Esophagus muscularis mucosa (tissue), 4 donors: ENCODE results near the gene TMEM238. TPM values are rescaled to one million over a fixed set of nuclear protein-coding genes. Genes with fewer than 3 reads are reported as not detected.
"Not testable (repeated sequence)": the region's sequence is repeated elsewhere in the genome, so short reads cannot be mapped to it uniquely, and the experiment has no call there.

Experiments used
- DNase-seq: peaks from one replicate; pipeline ENCODE4 v3.0.0-alpha.2; 2017; ENCODE audit errors: extremely low spot score
- H3K27ac ChIP-seq, 4 donors: fragments of 200-600 bp; sonication (generic); replicated peaks in 1 of 4; 1 replicate in 3 of 4; 2 replicates in 1 of 4; pipeline ENCODE4 v1.5.1; 2016 to 2019; ENCODE audit warnings: mild to moderate bottlenecking in 1 of 4
- H3K27me3 ChIP-seq, 4 donors: fragments of 200-600 bp; sonication (generic); one replicate each; pipeline versions ENCODE4 v1.5.1 to v1.6.0; 2016 to 2019
- H3K36me3 ChIP-seq, 4 donors: fragments of 200-600 bp; sonication (generic); one replicate each; pipeline ENCODE4 v1.5.1; 2016 to 2019
- H3K4me1 ChIP-seq, 4 donors: fragments of 200-600 bp; sonication (generic); one replicate each; pipeline ENCODE4 v1.5.1; 2016 to 2019
- H3K4me3 ChIP-seq, 4 donors: fragments of 200-600 bp; sonication (generic); 1 replicate in 2 of 4; 2 replicates in 2 of 4; pipeline ENCODE4 v1.5.1; 2016 to 2019; ENCODE audit warnings: mild to moderate bottlenecking in 4 of 4, moderate library complexity in 1 of 4
- H3K9me3 ChIP-seq, 4 donors: fragments of 200-600 bp; sonication (generic); 1 replicate in 3 of 4; 2 replicates in 1 of 4; pipeline ENCODE4 v1.5.1; 2016 to 2019
- CTCF ChIP-seq, 3 experiments: fragments of 200-600 bp in 2 of 3; fragments of 450-650 bp in 1 of 3; sonication (generic) in 2 of 3; IDR thresholded peaks; one replicate each; pipeline ENCODE4 v1.5.1; 2017 to 2019; ENCODE audit warnings: antibody characterized with exemption in 3 of 3, mild to moderate bottlenecking in 2 of 3, moderate library complexity in 1 of 3
- EP300 ChIP-seq: sonication (generic); formaldehyde crosslinking; IDR thresholded peaks from one replicate; pipeline ENCODE4 v1.6.1; 2017; ENCODE audit warnings: antibody characterized with exemption
- POLR2A ChIP-seq: fragments of 450-650 bp; IDR thresholded peaks from one replicate; pipeline ENCODE4 v1.6.1; 2017; ENCODE audit warnings: antibody characterized with exemption, moderate library complexity, mild to moderate bottlenecking, low read depth
- POLR2AphosphoS5 ChIP-seq, 2 donors: sonication (generic); formaldehyde crosslinking; IDR thresholded peaks; one replicate each; pipeline ENCODE4 v1.6.1; 2017; ENCODE audit warnings: antibody characterized with exemption in 2 of 2
- WGBS: methylation state at CpG from one replicate; pipeline ENCODE4 v1.1.5; 2018; 5-methylcytosine and 5-hydroxymethylcytosine counted together
- intact Hi-C: fragments of 100-400 bp; cut with DNase I; formaldehyde crosslinking; loops from one replicate; pipeline ENCODE4 v1.15.1; 2023
- total RNA-seq, 4 donors: library from RNA; depleted of rRNA; stranded (reverse); fragments of >200 nt; gene quantifications; one replicate each; pipeline versions ENCODE4 v1.1.0 to v1.2.1, GENCODE V29; 2016

The TMEM238 gene
- total RNA-seq, 4 donors from 2014 or later, result 0.83 to 7.5 (median 1.00) TPM

GRCh38 chr19:55426042-55426441 lies 42.0 kb upstream of the TMEM238 start:
- H3K9me3 ChIP-seq, result no peaks in the 10 kb centered on the region
- no peak overlapping the region for H3K4me3 ChIP-seq
- no peak for TF ChIP-seq EP300
- 80% methylated on average over 2 of the region's 2 CpGs for WGBS
- no peak for DNase-seq
- H3K4me1 ChIP-seq, result no peaks in the 10 kb centered on the region
- intact Hi-C loops, result no loop called here
- H3K27me3 ChIP-seq, result peaks cover 0 to 84% (median 10%) of the 10 kb centered on the region in 4 donors
- no peak overlapping the region for H3K27ac ChIP-seq
- H3K36me3 ChIP-seq, result no peaks in the 10 kb centered on the region

DNA sequence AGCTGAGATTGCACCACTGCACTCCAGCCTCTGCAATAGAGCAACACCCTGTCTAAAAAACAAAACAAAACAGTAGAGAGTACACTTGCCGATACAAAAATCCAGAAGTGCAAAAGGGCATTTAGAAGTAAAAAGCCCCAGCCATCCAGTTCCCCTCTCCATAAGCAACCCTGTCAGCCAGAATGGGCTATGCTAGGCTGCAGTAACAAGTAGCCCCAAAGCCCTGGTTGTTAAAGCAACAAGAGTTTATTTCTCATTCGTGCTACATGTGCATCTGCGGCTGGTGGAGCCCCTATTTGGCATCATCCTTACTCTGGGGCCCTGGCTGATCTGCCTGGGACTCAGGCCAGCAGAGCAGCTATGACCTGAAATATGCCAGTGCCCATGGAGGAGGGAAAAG lies 40.4 kb upstream of the TMEM238 start:
- H3K27me3 ChIP-seq, result peaks cover 0 to 82% (median 8%) of the 10 kb centered on the region in 4 donors
- intact Hi-C loops, result no loop called here
- no peak for TF ChIP-seq POLR2AphosphoS5 (IDR thresholded peaks at IDR 0.05)
- no peak for TF ChIP-seq EP300
- WGBS, result 70% methylated on average over 3 of the region's 3 CpGs
- DNase-seq, result no peak
- H3K4me1 ChIP-seq, result no peaks in the 10 kb centered on the region
- H3K9me3 ChIP-seq, result no peaks in the 10 kb centered on the region
- no peak overlapping the region for H3K4me3 ChIP-seq
- no peaks in the 10 kb centered on the region for H3K36me3 ChIP-seq
- H3K27ac ChIP-seq, result no peak overlapping the region

DNA sequence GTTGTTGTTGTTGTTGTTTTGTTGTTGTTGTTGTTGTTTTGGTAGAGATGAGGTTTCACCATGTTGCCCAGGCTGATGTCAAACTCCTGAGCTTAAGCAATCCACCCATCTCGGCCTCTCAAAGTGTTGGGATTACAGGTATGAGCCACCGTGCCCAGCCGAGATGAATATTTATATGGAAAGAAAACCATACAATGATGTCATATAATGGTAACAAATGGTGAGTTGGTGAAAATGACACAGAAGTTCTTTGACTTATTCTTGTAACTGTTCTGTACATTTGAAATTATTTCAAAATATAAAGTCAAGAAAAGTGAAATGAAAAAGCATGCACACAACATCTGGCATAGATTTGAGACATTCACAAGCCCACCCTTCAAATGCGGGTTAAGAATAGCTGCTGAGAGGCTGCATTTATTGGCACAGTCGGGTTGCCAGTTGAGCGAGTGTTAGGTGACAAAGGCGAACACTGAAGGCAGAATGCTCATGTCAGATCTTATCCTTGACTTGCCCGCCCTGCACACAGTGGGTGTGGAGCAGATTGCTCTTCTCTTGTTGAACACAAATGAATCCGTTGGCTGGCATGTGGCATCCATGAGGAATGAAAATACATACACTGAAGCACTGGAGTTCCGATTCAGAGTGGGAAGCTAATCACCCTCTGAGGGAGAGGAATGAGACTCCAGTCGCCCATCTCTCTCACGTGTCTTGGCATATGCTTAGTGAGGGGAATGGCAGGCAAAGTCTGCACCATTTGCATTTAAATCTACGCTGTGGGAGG lies 39.3 kb upstream of the TMEM238 start:
- intact Hi-C loops, result no loop called here
- DNase-seq, result no peak
- Histone ChIP-seq H3K27me3 (peaks cover 0 to 80% (median 3%) of the 10 kb centered on the region in 4 donors), H3K9me3 (no peaks in the 10 kb centered on the region), H3K4me1 (no peaks in the 10 kb centered on the region), H3K27ac (no peak overlapping the region), H3K4me3 (no peak overlapping the region), H3K36me3 (no peaks in the 10 kb centered on the region)
- WGBS, result 68% methylated on average over 13 of the region's 13 CpGs
- TF ChIP-seq POLR2AphosphoS5 (IDR thresholded peaks at IDR 0.05), result no peak
- TF ChIP-seq POLR2A, result no peak
- no peak for TF ChIP-seq EP300
- no peak for TF ChIP-seq CTCF (IDR thresholded peaks at IDR 0.05)

GRCh38 chr19:55421281-55421680 lies 37.2 kb upstream of the TMEM238 start:
- WGBS, result 73% methylated on average over 4 of the region's 4 CpGs
- H3K4me3 ChIP-seq, DNase-seq, intact Hi-C loops, H3K9me3 ChIP-seq, H3K4me1 ChIP-seq, H3K36me3 ChIP-seq, H3K27ac ChIP-seq: not testable (repeated sequence)
- peaks cover 0 to 68% (median 3%) of the 10 kb centered on the region in 4 donors for H3K27me3 ChIP-seq

- no peaks in the 10 kb centered on the region for H3K9me3 ChIP-seq
- H3K27ac ChIP-seq, result no peak overlapping the region
- DNase-seq, result no peak
- H3K4me3 ChIP-seq, result no peak overlapping the region
- no peaks in the 10 kb centered on the region for H3K4me1 ChIP-seq
- TF ChIP-seq CTCF (IDR thresholded peaks at IDR 0.05) (no peak), POLR2AphosphoS5 (IDR thresholded peaks at IDR 0.05) (no peak), POLR2A (no peak), EP300 (no peak)
- intact Hi-C loops, result loop anchor here (10.0 kb wide), 2 partner anchors 115 to 275 kb away; partner anchors contain the start of gene TNNT1
- no peaks in the 10 kb centered on the region for H3K36me3 ChIP-seq
- WGBS, result 76% methylated on average over 4 of the region's 5 CpGs
- H3K27me3 ChIP-seq, result peaks cover 0 to 68% (median 0%) of the 10 kb centered on the region in 4 donors
Observed at GRCh38 chr19:55419624-55420236, 35.6 kb upstream of the TMEM238 start.

DNA sequence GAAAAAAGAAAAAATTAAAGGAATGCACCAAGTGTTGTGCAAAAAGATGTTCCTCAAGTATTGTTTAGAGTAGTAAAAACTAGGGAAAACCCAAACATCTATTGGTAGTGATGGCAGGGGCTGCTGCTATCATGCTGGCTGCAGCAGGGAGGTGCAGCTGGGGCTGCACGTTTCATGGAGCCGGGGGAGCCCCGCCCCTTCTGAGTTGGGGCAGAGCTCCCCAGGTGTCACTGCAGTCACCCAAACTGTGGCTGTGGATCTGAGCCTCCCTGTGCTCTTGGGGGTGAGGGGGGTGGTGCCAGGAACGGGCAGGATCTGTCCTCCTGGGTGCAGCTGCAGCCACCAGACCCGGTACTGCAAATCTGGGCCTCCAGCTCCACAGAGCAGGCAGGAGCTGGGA lies 35.0 kb upstream of the TMEM238 start:
- 54% methylated on average over 5 of the region's 5 CpGs for WGBS
- TF ChIP-seq EP300, result no peak
- no peak for TF ChIP-seq POLR2AphosphoS5 (IDR thresholded peaks at IDR 0.05)
- TF ChIP-seq POLR2A, result no peak
- TF ChIP-seq CTCF (IDR thresholded peaks at IDR 0.05), result no peak
- H3K4me1 ChIP-seq, result no peaks in the 10 kb centered on the region
- no peak overlapping the region for H3K4me3 ChIP-seq
- H3K36me3 ChIP-seq, result no peaks in the 10 kb centered on the region
- H3K9me3 ChIP-seq, result no peaks in the 10 kb centered on the region
- intact Hi-C loops, result loop anchor here (10.0 kb wide), 2 partner anchors 114 to 274 kb away; partner anchors contain the start of gene TNNT1
- no peak for DNase-seq
- no peak overlapping the region for H3K27ac ChIP-seq
- peaks cover 0 to 66% (median 0%) of the 10 kb centered on the region in 4 donors for H3K27me3 ChIP-seq
